AG08395 (cell line): ENCODE measurements around the gene C2orf49.

ENCODE experiments used
- DNase-seq: peaks from one replicate; pipeline ENCODE4 v3.0.0; 2012; ENCODE audit warnings: mixed read lengths, low spot score

Gene C2orf49

DNA sequence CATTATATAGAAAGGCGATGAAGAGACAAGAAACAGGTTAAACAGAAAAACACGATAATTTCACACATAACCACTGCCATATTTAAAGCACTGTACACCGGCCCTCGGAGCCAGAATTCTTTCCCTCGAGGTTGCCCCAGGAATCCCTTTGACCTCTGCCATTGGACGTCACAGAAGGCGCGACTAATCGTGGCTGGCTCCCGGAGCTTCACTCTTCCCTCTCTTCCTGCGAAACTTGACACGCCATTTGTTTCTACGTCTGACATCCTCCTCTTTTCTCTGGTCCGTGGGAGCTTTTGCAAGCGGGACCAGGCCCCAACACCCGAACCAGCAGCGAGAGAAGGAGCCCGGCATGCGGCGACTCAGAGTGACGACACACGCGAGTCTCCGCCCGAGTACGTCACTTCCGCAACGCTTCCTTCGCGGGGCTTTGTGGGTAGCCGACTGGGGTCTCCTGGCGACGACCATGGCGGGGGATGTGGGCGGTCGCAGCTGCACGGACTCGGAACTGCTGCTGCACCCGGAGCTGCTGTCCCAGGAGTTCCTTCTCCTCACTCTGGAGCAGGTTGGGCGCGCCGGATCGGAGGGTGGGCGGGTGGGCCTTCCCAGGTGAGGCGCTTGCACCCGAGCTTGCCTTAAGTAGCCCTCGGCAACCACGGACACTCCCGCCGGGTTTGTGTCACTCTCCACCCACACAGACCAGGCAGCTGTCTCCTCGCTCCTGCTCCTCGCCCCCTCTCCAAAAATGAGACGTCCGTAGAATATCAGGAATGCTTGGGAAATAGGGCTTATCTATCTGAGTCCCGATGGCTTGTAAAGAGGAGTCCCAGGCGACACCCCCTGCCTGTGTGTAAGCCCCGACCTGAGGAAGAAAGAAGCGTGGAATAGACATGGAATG, at the start of gene C2orf49:
C2orf49 (plus strand) TSS at position 419 of the 898 bp plus-strand sequence; CDS start at position 467, 48 bp downstream.
- DNase-seq, result peak; percentile 82

DNA sequence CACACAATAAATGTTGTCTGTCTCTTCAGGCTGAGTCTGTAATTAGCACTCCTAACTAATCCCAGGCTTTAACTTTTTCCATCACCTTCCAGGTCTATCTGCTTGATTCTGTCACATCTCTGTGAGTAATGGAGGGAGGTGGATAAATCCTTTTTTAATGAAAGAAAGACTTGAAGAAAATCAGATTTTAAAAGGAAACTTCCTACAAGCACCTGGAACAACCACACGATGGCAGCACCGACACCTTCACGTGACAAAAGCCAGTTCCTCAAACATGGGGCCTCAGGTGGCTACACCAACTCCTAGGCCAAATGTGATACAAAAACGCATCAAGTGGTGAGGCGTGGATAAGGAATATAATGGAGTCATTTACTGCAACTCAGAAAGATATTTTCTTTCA, 49.6 kb upstream of the C2orf49 start:
- peak; percentile 25 for DNase-seq

DNA sequence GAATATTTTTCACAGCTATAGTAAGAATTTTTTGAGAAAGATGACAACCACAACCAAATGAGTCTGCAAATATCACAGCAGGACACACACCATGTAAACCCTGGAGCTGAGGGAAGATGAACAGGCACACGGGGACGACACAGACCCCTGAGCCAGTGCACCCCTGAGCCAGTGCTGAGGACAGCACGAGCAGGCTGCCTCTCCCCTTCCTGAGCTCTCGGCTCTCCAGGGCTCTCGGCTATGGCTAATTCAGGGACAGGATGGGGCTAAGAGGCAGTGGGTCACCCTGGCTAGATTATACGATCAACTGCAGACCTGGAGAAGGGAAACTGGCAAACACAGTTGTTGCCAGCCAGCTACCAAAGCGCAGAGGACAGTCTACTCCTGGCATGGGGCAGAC, 49.2 kb upstream of the C2orf49 start:
- DNase-seq, result no peak

DNA sequence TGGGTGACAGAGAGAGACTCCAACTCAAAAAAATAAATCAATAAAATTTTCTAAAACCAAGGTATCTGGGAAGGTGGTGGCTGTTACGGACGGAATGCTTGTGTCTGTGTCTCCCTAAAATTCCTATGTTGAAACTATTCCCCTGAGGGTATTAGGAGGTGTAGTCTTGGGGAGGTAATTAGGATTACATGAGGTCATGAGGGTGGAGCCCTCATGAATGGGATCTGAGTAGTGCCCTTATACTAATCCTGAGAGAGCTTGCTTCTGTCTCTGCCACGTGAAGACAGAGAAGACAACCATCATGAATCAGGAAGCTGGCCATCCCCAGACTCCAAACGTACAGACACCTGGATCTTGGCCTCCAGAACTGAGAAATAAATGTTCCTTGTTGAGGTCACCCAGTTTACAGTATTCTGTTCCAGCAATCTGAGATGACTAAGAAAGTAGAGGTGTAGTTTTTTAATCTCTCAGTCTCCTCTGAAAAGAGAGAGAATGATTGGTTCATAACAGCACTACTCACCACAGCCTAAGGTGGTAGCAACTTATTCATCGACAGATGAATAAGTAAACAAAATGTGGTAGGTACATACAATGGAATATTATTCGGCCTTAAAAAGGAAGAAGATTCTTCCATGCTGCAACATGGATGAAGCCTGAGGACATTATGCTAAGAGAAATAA, 46.2 kb upstream of the C2orf49 start:
- no peak for DNase-seq

DNA sequence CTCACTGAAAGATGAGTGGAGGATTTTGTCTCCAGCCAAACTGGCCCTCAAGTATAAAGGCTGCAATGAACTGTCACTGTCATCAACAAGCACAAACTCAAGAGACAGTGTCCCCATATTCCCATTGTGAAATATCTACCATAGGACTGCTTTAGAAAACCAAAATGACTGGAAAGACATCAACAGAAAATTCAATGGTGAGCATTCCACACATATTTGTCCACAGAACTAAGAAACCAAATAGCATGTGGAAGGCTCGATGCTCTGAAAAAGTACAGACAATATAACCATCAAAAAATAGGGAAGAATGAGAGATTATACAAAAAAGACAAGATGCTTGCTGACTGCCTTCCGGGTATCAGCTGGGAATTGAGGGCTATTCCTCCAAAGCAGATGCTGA, 45.4 kb upstream of the C2orf49 start:
- peak; percentile 31 for DNase-seq

DNA sequence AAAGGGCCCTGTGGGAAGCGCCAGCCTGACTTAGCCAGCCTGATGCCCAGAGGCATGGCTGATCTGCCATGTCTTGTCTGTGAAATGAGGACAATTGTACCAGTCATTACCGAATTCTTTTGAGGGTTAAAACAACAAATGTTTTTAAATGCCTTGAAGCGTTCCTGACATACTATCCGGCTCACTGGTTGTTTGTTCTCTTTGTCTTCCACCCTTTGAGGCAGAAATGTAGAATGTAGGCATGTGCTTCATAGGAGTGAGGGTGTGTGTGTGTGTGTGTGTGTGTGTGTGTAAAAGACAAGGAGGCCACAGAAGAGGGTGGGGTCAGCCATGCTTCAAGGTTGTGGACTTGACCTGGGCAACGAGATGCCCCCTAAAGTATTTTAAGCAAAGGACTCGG, 43.3 kb upstream of the C2orf49 start:
- DNase-seq, result no peak

DNA sequence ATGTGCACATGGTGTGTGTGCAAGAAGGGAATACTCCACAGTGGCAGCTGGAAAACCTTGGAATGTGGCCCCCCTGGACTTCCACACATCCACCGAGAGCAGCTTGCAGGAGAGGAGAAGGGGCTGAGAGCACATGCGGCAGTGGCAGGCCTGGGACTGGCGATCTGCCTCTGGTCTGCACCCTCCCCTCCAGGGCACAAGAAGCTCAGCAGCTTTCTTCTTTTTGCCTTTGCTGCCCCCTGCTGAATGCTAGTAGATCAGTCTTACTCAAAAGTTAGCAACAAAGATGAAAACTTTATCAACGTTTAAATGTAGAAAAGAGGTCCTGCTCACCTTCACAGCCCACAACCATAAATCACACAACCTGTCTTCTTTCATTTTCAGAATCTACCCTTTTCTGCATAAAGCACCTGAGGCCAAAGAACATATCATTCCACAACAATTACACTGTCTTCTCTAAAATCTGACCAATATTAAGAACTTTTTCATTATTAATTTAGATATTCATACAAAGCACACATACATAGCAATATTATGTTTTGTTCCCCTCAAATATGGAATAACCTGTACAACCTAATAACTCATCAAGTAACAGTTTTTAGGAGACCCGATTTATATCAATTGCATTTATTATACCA, 42.4 kb upstream of the C2orf49 start:
- DNase-seq, result peak; percentile 85

DNA sequence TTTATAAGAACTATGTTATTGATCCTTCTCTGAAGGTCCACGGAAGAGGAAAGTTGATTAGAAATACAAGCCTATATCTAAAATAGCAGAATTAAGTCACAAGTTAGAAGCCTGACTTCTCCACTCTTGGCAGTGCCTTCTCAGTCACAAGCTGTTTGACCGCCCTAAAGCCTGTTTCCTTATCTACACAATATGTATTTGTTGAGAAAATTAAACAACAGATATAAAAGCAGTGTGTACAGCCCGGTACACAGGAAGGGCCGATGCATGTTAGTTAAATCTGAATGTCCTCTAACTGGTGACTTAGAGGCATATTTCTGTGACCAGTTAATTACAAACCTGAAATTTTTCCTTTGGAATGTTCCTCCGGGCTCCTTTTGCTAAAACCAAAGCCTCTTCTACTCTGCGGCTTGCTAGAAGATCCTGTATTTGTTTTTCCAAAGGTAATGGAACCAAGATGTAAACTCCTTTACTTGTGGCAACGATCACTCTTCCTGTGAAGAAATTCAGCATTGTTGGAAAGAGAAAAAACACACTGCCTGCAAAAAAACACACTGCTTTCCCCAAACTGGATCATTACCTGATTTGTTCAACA, 41.2 kb upstream of the C2orf49 start:
- no peak for DNase-seq

DNA sequence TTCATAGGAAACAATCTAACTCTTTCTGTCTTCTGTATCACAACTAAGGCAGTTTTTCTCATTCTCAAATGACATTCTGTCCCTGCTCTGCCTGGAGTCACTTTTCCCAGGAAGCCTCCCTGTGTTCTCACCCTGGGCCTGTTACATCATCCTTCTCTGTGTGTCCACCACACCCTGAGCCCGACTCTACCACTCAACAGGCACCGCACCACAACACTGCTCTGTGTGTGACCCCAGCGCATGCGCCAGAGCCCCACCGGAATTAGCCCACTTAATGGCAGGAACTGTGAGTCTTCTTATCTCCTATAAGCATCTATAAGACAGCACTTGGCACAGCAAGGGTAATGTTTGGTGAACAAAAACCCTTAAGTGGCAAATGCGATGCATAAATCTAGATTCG, 40.1 kb upstream of the C2orf49 start:
- DNase-seq, result no peak

DNA sequence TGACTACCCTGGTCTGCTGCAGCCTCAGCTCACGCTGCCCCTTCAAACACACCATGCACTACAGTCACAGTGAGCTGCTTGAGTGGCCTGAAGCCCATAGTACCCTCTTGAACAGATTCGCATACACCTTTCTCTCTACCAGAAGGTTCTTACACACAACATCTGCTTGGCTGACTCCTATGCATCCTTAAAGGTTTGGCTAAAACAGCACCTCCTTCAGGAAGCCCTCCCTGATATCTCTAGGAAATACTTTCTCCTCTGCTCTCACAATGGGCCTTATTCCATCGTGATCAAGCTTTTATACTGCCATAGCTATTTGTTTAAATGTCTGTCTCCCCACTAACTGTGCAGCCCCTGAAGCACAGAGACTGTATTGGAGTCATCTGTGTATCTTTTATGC, 39.3 kb upstream of the C2orf49 start:
- no peak for DNase-seq

DNA sequence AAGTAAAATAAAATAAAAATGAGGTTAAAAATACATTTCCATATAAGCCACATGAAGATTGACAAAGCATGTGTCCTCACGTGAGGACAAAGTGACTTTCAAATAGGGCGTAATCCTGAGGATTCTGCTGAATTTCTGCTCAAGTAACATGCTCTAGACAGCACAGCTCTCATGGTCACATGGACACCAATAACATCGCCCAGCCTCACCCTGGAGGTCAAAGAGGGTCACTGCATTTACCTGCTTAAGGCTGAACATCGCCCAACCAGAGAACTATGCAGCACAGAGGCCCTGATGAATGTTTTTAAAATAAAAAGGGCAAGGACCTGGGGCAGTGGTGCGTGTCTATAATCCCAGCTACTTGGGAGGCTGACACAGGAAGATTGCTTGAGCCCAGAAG, 38.0 kb upstream of the C2orf49 start:
- no peak for DNase-seq

DNA sequence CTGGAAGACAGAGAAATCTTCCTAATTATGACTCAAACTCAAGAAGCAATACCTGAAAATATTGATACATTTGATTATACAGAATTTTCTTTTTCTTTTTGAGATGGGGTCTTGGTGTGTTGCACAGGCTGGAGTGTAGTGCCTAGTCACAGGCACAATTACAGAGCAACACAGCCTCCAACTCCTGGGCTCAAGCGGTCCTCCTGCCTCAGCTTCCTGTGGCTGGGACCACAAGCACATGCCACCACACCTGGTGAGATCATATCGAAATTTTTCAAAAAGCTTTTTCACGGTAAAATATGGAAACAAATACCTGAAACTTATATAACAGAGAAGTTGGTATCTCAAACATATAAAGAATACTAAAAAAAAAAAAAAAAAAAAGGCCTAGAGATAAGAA, 35.7 kb upstream of the C2orf49 start:
- no peak for DNase-seq

DNA sequence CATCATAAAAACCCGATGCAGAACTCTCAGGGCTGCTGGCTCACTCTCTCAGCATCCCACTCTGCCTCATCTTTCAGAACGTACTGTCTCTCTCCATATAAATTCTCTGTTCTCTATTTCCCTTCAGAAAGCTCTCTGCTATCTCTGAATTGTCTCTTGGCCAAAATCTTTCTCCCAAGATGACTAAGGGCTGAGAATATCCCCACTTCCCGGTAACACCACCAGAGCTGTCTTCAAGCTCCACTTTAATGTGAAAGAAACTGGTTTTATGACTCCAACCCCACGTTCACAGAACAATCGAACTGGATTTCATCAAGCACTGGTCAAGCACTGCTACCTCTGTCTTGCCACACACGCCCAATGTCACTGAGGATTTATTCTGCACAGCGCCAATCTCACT, 30.2 kb upstream of the C2orf49 start:
- no peak for DNase-seq

DNA sequence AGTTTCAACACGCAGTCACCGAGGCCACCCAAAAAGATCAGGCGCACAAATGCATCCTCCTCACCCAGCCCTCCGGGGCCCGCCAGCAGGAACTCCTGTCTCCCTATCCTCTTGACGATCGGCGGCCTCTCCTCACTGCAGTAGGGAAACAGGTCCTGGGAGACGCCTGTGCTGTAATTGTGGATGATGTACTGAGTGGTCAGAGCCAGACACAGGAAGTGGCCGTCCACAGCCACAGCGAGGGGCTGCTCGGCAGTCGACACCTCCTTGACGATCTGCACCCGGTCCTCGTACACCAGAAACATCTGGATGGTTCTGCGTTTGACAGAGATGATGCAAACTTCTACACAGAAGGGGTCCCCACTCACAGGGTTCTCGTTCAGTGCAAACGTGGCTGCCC, 29.8 kb upstream of the C2orf49 start:
- DNase-seq, result no peak

DNA sequence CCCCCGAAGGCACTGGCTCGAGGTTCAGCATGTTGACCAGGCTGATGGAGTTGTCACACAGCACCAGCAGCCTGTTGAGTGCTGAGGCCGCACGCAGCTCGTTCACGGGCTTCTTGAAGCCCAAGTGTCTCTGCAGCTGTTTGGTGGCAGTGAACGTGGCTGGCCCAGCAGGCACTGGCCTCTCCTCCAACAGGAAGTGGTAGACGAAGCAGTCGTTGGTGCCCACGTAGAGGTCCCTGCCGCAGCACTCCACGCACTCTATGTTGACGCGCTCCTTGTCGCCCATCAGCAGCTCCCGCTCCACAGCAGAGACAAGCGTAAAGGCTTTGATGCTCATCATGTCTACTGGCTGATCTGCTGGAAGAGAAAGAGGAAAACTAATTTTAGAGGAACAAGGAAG, 29.4 kb upstream of the C2orf49 start:
- DNase-seq, result no peak

DNA sequence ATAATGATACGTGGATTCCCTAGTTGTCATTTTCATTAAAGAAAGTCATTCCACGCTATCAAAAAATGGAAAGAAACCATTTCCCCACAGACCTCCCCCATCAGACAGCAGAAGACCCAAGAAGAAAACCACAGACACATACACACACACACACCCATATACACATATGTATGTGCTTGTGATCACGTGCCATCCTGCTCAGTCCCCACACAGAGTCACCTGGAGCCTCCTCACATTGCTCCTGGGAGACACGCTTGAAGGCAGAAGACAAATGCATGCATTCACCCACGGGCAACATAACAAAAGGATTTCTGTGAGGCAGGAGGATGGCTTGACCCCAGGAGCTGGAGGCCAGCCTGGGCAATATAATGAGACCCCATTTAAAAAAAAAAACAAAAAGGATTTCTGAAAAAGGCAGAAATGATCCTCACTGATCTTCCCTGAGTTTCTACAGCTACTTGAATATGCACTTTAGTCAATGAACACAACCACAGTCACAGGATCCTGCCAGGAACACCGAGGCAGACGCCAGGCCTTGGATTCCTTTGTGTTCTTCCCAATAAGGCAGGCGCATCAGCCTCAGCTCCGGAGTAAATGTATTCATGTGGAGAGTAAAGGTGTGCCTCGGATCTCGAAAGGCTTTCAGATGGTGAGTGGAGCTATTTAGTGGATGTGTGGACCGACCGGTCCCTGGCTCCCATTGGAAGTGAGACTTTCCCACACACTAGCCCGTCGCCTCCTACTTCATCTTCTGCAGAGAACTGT, 28.8 kb upstream of the C2orf49 start:
- no peak for DNase-seq

DNA sequence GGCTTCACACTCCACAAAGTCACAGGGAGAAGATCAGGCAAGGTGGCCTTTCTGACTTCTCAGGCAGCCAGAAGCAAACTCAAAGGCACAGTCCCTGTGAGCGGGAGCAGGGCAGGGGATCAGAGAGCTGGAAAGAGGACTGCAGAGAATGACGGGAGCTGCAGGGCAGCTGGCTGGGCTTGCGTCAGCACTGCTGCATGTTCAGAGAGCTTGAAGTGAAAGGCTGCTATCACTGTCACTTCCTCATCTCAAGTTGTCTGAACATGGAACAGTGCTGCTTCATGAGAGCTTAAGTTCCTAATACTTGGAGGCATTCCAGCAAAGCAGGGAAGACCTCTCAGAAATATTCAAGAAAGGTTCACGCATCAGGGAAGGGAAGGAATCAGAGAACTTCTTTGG, 28.2 kb upstream of the C2orf49 start:
- no peak for DNase-seq

DNA sequence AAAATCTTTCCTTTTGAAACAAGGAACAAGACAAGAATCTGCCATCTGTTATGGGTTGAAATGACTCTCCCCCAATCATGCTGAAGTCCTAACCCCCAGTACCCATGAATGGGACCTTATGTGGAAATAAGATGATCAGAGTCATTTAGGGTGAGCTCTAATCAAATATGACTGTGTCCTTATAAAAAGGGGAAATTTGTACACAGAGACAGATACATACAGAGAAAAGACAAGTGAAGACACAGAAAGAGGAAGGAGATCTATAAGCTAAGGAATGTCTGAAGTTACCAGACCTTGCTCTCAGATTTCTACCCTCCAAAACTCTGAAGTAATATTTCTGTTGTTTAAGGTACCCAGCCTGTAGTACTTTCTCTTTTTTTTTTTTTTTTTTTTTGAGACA, 23.5 kb upstream of the C2orf49 start:
- no peak for DNase-seq

DNA sequence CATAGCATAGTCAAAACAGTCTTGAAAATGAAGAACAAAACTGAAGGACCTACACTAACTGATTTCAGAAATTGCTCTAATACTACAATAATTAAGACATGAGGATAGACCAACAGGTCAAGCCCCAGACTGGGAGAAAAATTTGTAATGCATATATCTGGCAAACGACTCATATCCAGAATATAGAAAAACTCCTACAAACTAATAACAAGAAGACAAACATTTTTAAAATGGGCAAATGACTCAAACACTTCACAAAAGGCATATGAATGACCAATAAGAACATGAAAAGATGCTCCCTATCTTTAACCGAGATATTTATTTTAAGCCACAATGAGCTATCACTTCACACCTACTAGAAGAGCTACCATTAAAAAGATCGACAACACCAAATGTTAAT, 22.0 kb upstream of the C2orf49 start:
- DNase-seq, result no peak

DNA sequence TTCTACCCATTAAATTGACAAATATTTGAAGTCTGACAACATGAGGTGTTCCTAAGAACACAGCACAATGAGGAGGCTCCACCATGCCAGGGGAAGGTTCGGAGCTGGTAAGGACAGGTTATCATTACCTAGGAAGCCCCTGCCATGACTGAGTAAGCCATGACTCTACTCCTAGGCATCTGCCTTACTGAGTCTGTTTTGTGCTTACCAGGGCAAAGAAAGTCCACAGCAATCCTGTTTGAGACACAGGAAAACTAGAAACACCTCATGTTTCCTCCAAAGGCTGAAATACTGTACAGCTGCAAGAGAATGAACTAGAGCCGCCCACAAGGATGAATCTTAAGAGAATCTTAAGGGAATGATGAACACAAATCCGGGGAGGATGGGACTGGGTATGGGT, 19.4 kb upstream of the C2orf49 start:
- no peak for DNase-seq

DNA sequence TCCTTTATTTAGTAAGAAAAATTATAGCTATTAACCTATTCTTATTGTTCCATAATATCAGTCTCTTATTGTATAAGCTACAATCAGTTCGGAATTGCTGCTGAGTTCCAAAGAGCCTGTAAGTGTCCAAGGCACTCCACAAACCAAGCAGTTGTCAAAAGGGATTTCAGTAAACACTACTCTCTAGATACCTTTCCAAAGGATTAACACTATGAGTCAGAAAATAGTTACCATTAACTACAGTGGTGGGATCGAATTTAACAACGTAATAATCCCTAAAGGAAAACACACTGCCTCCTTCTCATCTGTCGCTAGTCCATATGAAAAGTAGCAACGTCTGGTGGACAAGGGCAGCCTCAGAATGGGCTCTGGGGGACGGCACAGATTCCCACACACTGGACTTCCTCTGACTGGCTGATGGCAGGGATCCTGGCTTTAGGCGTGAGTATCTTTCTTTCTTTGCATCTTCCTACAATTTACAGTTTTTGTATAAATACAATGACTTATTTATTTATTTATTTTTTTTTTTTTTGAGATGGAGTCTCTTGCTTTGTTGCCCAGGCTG, 16.6 kb upstream of the C2orf49 start:
- DNase-seq, result no peak
